IMR-90 (cell line): ENCODE measurements around the gene IQCB1. TPM values are rescaled to one million over a fixed set of nuclear protein-coding genes. Genes with fewer than 3 reads are reported as not detected.
A peak's percentile ranks its signal among the peaks of the same experiment; 100 is the strongest.

Experiments
- ATAC-seq: fragments of 200-7000 bp; cut with Tn5 transposase; 2 replicates; pipeline ENCODE4 v1.9.1; 2020; ENCODE audit warnings: low read depth, mild to moderate bottlenecking, moderate library complexity
- BruUV-seq: library from RNA; stranded (reverse); fragments of 400-500 nt; replicated peaks from 2 replicates; lab custom pipeline; 2021; lab: Mats Ljungman, UMichigan
- CTCF ChIA-PET: fragments of 300-600 bp; formaldehyde crosslinking; extraction: SDS; loops from one replicate; lab custom pipeline; 2021; ENCODE audit warnings: antibody characterized with exemption; lab: Yijun Ruan, JAX
- POLR2A ChIA-PET: fragments of 300-600 bp; sonication (Branson Sonifier 250); formaldehyde crosslinking; loops from one replicate; lab custom pipeline; 2022; ENCODE audit warnings: antibody characterized with exemption; ENCODE audit not compliant: unreplicated experiment; lab: Charles Lee
- DNase-seq: peaks from one replicate; pipeline ENCODE4 v3.0.0; 2013
- H2AFZ ChIP-seq: replicated peaks from 2 replicates; pipeline ENCODE3; 2013; ENCODE audit warnings: low read length, mild to moderate bottlenecking; ENCODE audit not compliant: poor library complexity
- H2AK5ac ChIP-seq: 2 replicates; pipeline ENCODE4 v1.6.1; 2013; ENCODE audit warnings: low read depth, low read length, inconsistent platforms
- H2AK9ac ChIP-seq: replicated peaks from 2 replicates; pipeline ENCODE3; 2013; ENCODE audit warnings: mild to moderate bottlenecking, low read depth, low read length, moderate library complexity; ENCODE audit not compliant: poor library complexity
- H2BK120ac ChIP-seq: 2 replicates; pipeline ENCODE4 v1.6.1; 2013; ENCODE audit warnings: low read depth, low read length, inconsistent platforms
- H2BK15ac ChIP-seq: 3 replicates; pipeline ENCODE4 v1.6.1; 2013; ENCODE audit warnings: low read depth, low read length, inconsistent platforms
- H2BK20ac ChIP-seq: 2 replicates; pipeline ENCODE4 v1.6.1; 2013; ENCODE audit warnings: low read depth, mild to moderate bottlenecking, inconsistent platforms, low read length, moderate library complexity
- H2BK5ac ChIP-seq: 2 replicates; pipeline ENCODE4 v1.6.1; 2013; ENCODE audit warnings: mild to moderate bottlenecking, low read depth, low read length, inconsistent platforms; ENCODE audit not compliant: poor library complexity, severe bottlenecking
- H3K14ac ChIP-seq: replicated peaks from 2 replicates; pipeline ENCODE4 v1.6.1; 2013; ENCODE audit warnings: low read depth, low read length, inconsistent platforms
- H3K18ac ChIP-seq: 2 replicates; pipeline ENCODE4 v1.6.1; 2013; ENCODE audit warnings: low read depth, low read length, control low read depth
- H3K23ac ChIP-seq: 2 replicates; pipeline ENCODE4 v1.6.1; 2013; ENCODE audit warnings: low read depth, low read length, inconsistent platforms
- H3K27ac ChIP-seq: 2 replicates; pipeline ENCODE4 v1.5.1; 2013; ENCODE audit warnings: mild to moderate bottlenecking, control low read depth, low read length; ENCODE audit not compliant: insufficient read depth
- H3K27me3 ChIP-seq: 2 replicates; pipeline ENCODE4 v1.6.1; 2013; ENCODE audit warnings: low read length; ENCODE audit not compliant: control insufficient read depth, insufficient read depth
- H3K36me3 ChIP-seq: 2 replicates; pipeline ENCODE4 v1.6.1; 2013; ENCODE audit warnings: low read length, mixed read lengths; ENCODE audit not compliant: control insufficient read depth, insufficient read depth
- H3K4ac ChIP-seq: 2 replicates; pipeline ENCODE4 v1.6.1; 2013; ENCODE audit warnings: low read depth, low read length, inconsistent platforms
- H3K4me1 ChIP-seq: 2 replicates; pipeline ENCODE4 v1.6.1; 2013; ENCODE audit warnings: low read length, mixed read lengths; ENCODE audit not compliant: control insufficient read depth, insufficient read depth
- H3K4me2 ChIP-seq: 2 replicates; pipeline ENCODE4 v1.6.1; 2013; ENCODE audit warnings: low read depth, mild to moderate bottlenecking, control low read depth, low read length, moderate library complexity
- H3K4me3 ChIP-seq: 2 replicates; pipeline ENCODE4 v1.5.1; 2013; ENCODE audit warnings: low read depth, mild to moderate bottlenecking, control low read depth, low read length, moderate library complexity; ENCODE audit not compliant: insufficient read depth
- H3K56ac ChIP-seq: 2 replicates; pipeline ENCODE4 v1.6.1; 2013; ENCODE audit warnings: low read length, inconsistent platforms; ENCODE audit not compliant: insufficient read depth; ENCODE audit errors: extremely low read depth
- H3K79me1 ChIP-seq, 2 experiments: 2 replicates each; pipeline ENCODE4 v1.6.1; 2013; ENCODE audit warnings: low read length in 2 of 2, inconsistent platforms in 1 of 2, low read depth in 1 of 2
- H3K9ac ChIP-seq: 2 replicates; pipeline ENCODE4 v1.6.1; 2013; ENCODE audit warnings: low read depth, low read length, control low read depth
- H3K9me1 ChIP-seq: 2 replicates; pipeline ENCODE4 v1.6.1; 2013; ENCODE audit warnings: low read length, inconsistent platforms; ENCODE audit not compliant: insufficient read depth
- H3K9me3 ChIP-seq: 2 replicates; pipeline ENCODE4 v1.6.1; 2013; ENCODE audit warnings: low read length; ENCODE audit not compliant: control insufficient read depth, insufficient read depth
- H4K20me1 ChIP-seq: 2 replicates; pipeline ENCODE4 v1.6.1; 2013; ENCODE audit warnings: low read length, inconsistent platforms; ENCODE audit not compliant: insufficient read depth
- H4K5ac ChIP-seq: 2 replicates; pipeline ENCODE4 v1.6.1; 2013; ENCODE audit warnings: mild to moderate bottlenecking, low read depth, low read length, control low read depth
- H4K8ac ChIP-seq, 2 experiments: 2 replicates each; pipeline ENCODE4 v1.6.1; 2013; ENCODE audit warnings: low read depth in 2 of 2, low read length in 2 of 2, control low read depth in 1 of 2, inconsistent platforms in 1 of 2
- H4K91ac ChIP-seq: 2 replicates; pipeline ENCODE4 v1.6.1; 2013; ENCODE audit warnings: low read depth, low read length, inconsistent platforms; ENCODE audit not compliant: insufficient read depth
- CEBPB ChIP-seq: IDR thresholded peaks from 2 replicates; pipeline ENCODE4 v1.6.1; 2012; ENCODE audit warnings: low read depth, low read length, improper control_type of control experiment
- CHD1 ChIP-seq: IDR thresholded peaks from 2 replicates; pipeline ENCODE4 v1.6.1; 2012; ENCODE audit warnings: low read depth, low read length, improper control_type of control experiment
- CTCF ChIP-seq: conservative IDR thresholded peaks from 2 replicates; pipeline ENCODE4 v1.5.1; 2012; ENCODE audit warnings: mild to moderate bottlenecking, low read depth, low read length, improper control_type of control experiment
- WGBS, 2 experiments: methylation state at CpG; one replicate each; pipeline versions ENCODE4 v1.1.5 to v1.1.7; 2013; ENCODE audit warnings: missing lambda C conversion rate in 2 of 2; ENCODE audit not compliant: insufficient read length in 1 of 2; ENCODE audit errors: extremely low coverage in 2 of 2; 5-methylcytosine and 5-hydroxymethylcytosine counted together
- dilution Hi-C: fragments of 300-500 bp; cut with HindIII; formaldehyde crosslinking; loops from one replicate; pipeline ENCODE4 v1.14.3; 2018; ENCODE audit warnings: low sequenced_read_pairs; ENCODE audit not compliant: unreplicated experiment
- in situ Hi-C: fragments of 300-500 bp; cut with MboI; formaldehyde crosslinking; loops from 3 replicates; pipeline ENCODE4 v1.14.3; 2019; ENCODE audit warnings: low sequenced_read_pairs, inconsistent platforms, mixed read lengths
- intact Hi-C: fragments of 100-400 bp; cut with micrococcal nuclease; formaldehyde crosslinking; loops from 2 replicates; pipeline ENCODE4 v1.10.0; 2022
- polyA plus RNA-seq, 3 experiments: library from polyadenylated mRNA; depleted of rRNA; stranded (reverse); fragments of >200 nt; gene quantifications; 2 replicates each; pipeline ENCODE4 v1.2.3, GENCODE V29; 2012; ENCODE audit warnings: low replicate concordance in 1 of 3
- total RNA-seq: library from RNA; depleted of rRNA; stranded (reverse); fragments of >200 nt; gene quantifications from 2 replicates; pipeline ENCODE4 v1.2.3, GENCODE V29; 2012

IQCB1 gene
- total and polyA plus RNA-seq, 2 of the 4 experiments (the other 2 are of a cell fraction), result 13.5 to 18.3 TPM

GRCh38 chr3:121821421-121822199 lies 13.2 kb downstream of the IQCB1 start:
- no TSS peak for BruUV-seq
- Histone ChIP-seq H4K5ac (no peak overlapping the region), H4K91ac (no peak overlapping the region), H3K4me1 (no peaks in the 10 kb centered on the region; the same call in 1 of the 2 replicates), H2BK20ac (no peak overlapping the region), H2BK120ac (no peak overlapping the region), H3K18ac (no peak overlapping the region), H3K4me2 (peak overlapping the region; percentile 75; the same call in 1 of the 2 replicates), H2AK5ac (no peak overlapping the region), H3K9me3 (peaks cover 2% of the 10 kb centered on the region), H2AFZ (no peak overlapping the region), H3K4me3 (no peak overlapping the region), H2BK15ac (no peak overlapping the region), H2BK5ac (peak overlapping the region; percentile 34), H3K56ac (no peak overlapping the region), H3K23ac (no peak overlapping the region), H3K27me3 (no peaks in the 10 kb centered on the region), H3K9me1 (no peaks in the 10 kb centered on the region), H3K4ac (no peak overlapping the region), H3K14ac (no peak overlapping the region), H3K9ac (no peak overlapping the region), H4K20me1 (no peaks in the 10 kb centered on the region; the same call in 1 of the 2 replicates), H3K27ac (no peak overlapping the region), H4K8ac (no peak overlapping the region), H3K79me1 (peaks cover 13 to 14% of the 10 kb centered on the region in 2 experiments; a peak in 3 of 4 replicates), H2AK9ac (no peak overlapping the region), H3K36me3 (peaks cover 13% of the 10 kb centered on the region)
- ATAC-seq (peak; percentile 46; the same call in 1 of the 2 replicates), DNase-seq (peak; percentile 64)
- dilution Hi-C loops, result no loop called here
- WGBS, 2 experiments, result 100% methylated on average over 1 of the region's 2 CpGs; no CpG with 5 or more reads in 1 of the 2 experiments
- ChIA-PET CTCF (interaction anchor here (0.6 kb wide), 2 partner anchors 1004 to 1737 kb away, joined by 3 read pairs; no protein-coding TSS in a partner anchor), POLR2A (interaction anchor here (0.6 kb wide), 1 partner anchor 1734 kb away, joined by 3 read pairs; no protein-coding TSS in a partner anchor)
- intact Hi-C loops, result no loop called here
- in situ Hi-C loops, result no loop called here
- 0 out of 2 replicates have a peak, but pooled peaks have one; percentile 9 for TF ChIP-seq CEBPB
- no peak for TF ChIP-seq CTCF
- no peak for TF ChIP-seq CHD1
